RWPE1 (cell line): ENCODE measurements around the gene COL4A1.

Source experiments
- CTCF ChIA-PET: fragments of 350-600 bp; sonication (Branson Sonifier 250); formaldehyde crosslinking; extraction: SDS; loops from one replicate; lab custom pipeline; 2021; lab: Yijun Ruan, JAX
- POLR2A ChIA-PET: fragments of 400-600 bp; formaldehyde crosslinking; extraction: SDS; loops from one replicate; lab custom pipeline; 2020; ENCODE audit warnings: antibody characterized with exemption; ENCODE audit not compliant: low non-redundant PET; lab: Yijun Ruan, JAX
- DNase-seq: peaks from one replicate; pipeline ENCODE4 v3.0.0; 2012; ENCODE audit warnings: low spot score
- H3K27ac ChIP-seq: fragments of 450-650 bp; 2 replicates; pipeline ENCODE4 v1.5.1; 2017
- TF ChIP-seq, protein P1 (sequence below): fragments of 450-650 bp; conservative IDR thresholded peaks from 2 replicates; pipeline ENCODE4 v1.5.1; 2017; ENCODE audit warnings: low read depth, mild to moderate bottlenecking

The COL4A1 gene

DNA sequence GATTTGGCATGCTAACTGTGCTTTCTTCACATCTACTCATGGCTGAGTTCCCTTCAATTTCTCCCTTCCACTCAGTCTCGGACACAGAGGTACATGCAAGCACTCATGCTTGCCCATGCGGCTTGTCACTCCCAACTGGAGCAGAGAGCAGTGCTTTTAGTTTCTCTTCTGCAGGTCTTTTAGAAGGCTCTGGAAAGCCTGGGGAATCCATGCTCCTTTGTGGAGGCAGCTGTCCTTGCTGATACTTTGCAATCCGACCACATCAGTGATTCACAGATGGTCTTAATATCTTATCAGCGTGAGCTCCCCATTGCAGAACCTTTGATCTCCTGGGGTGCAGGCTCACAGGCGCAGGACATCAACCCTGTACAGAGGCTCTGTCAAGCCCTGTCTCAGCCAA, 203.9 kb downstream of the COL4A1 start:
- ChIA-PET POLR2A (no interaction called here), CTCF (interaction anchor here (1.1 kb wide), 1 partner anchor 322 kb away, joined by 3 read pairs; no protein-coding TSS in a partner anchor)
- peak overlapping the region; percentile 40; the same call in 1 of the 2 replicates for H3K27ac ChIP-seq
- DNase-seq: no peak
- TF ChIP-seq, protein P1, sequence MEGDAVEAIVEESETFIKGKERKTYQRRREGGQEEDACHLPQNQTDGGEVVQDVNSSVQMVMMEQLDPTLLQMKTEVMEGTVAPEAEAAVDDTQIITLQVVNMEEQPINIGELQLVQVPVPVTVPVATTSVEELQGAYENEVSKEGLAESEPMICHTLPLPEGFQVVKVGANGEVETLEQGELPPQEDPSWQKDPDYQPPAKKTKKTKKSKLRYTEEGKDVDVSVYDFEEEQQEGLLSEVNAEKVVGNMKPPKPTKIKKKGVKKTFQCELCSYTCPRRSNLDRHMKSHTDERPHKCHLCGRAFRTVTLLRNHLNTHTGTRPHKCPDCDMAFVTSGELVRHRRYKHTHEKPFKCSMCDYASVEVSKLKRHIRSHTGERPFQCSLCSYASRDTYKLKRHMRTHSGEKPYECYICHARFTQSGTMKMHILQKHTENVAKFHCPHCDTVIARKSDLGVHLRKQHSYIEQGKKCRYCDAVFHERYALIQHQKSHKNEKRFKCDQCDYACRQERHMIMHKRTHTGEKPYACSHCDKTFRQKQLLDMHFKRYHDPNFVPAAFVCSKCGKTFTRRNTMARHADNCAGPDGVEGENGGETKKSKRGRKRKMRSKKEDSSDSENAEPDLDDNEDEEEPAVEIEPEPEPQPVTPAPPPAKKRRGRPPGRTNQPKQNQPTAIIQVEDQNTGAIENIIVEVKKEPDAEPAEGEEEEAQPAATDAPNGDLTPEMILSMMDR: no peak

DNA sequence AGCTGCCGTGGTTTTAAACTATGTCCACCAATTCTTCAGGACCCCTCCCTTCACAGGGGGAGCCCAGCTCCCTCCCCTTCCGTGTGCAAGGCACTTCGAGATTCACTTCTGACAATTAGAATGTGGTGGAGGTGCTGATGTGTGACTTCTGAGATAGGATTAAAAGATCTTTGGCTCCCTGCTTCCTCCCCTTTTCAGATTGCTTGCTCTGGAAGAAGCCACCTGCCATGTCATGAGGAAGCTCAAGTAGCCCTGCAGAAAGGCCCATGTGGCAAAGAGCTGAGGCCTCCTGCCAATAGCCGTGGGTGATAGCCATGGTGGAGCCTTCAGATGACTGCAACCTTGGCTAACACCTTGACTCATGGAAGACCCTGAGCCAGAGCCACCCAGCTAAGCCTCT, 204.9 kb downstream of the COL4A1 start:
- H3K27ac ChIP-seq: no peak overlapping the region
- CTCF ChIA-PET: no interaction called here
- TF ChIP-seq, protein P1: no peak
- DNase-seq: no peak
- POLR2A ChIA-PET: no interaction called here

DNA sequence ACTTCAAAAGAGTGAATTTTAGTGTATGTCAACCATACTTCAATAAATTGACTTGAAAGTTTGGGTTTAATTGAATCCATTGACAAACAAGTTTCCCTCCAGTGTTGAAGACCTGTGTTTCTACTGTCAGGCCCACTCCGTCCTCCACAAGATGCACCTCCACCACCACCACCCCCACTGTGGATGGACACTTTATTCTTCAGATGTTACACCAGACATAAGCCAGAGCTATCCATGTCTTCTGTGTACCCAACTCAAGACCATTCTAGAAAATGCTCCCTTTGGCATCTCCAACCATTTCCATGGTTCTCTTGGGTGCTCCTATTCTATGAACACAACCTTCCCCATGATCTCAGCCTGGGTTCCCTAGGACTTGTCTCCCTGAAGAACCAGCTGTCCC, 207.0 kb downstream of the COL4A1 start:
- ChIA-PET POLR2A (no interaction called here), CTCF (no interaction called here)
- H3K27ac ChIP-seq: no peak overlapping the region
- no peak for DNase-seq
- TF ChIP-seq, protein P1: no peak
